Measurements from ENCODE around the gene NSUN7. TPM values are rescaled to one million over a fixed set of nuclear protein-coding genes. Genes with fewer than 3 reads are reported as not detected.

Gene NSUN7
- total RNA-seq, 1 experiment from 2014 or later = 19.6 TPM

GRCh38 chr4:40843696-40844095, 93.9 kb downstream of the NSUN7 start:
- DNase-seq = no peak
- TF ChIP-seq CTCF (IDR thresholded peaks at IDR 0.05; ENCODE audit: insufficient read depth in 1 of 2, low read depth in 1 of 2, low read length in 1 of 2, severe bottlenecking in 1 of 2, unreplicated experiment in 1 of 2) = no peak
- Mint-ChIP-seq H3K36me3 (ENCODE audit: insufficient read depth, unreplicated experiment) (peaks cover 25% of the 10 kb centered on the region), H3K4me1 (ENCODE audit: low read depth, unreplicated experiment) (no peaks in the 10 kb centered on the region), H3K9me3 (ENCODE audit: unreplicated experiment) (no peaks in the 10 kb centered on the region), H3K4me3 (ENCODE audit: unreplicated experiment) (no peak overlapping the region), H3K27ac (ENCODE audit: unreplicated experiment) (no peak overlapping the region), H3K27me3 (ENCODE audit: insufficient read depth, unreplicated experiment) (no peaks in the 10 kb centered on the region)
- CTCF ChIA-PET = interaction anchor here (1.2 kb wide), 1 partner anchor 54 kb away, joined by 4 read pairs; no protein-coding TSS in a partner anchor
- Histone ChIP-seq H3K4me1 (no peaks in the 10 kb centered on the region), H3K36me3 (ENCODE audit: control insufficient read depth, insufficient read depth, low read length) (peaks cover 2% of the 10 kb centered on the region), H3K9me3 (no peaks in the 10 kb centered on the region), H3K27me3 (replicated peaks; ENCODE audit: control insufficient read depth, insufficient read depth, low read length) (no peaks in the 10 kb centered on the region), H3K4me3 (ENCODE audit: low read depth, low read length) (no peak overlapping the region)
- POLR2A ChIA-PET = no interaction called here
- intact Hi-C loops (cut with micrococcal nuclease; ENCODE audit: unreplicated experiment) = loop anchor here (10.0 kb wide), 1 partner anchor 109 kb away; no protein-coding TSS in a partner anchor
- no TSS peak for BruUV-seq (replicated peaks)

- Histone ChIP-seq H3K36me3 (ENCODE audit: control insufficient read depth, insufficient read depth, low read length) (peaks cover 2% of the 10 kb centered on the region; the same call in 1 of the 2 replicates), H3K4me3 (ENCODE audit: low read depth, low read length) (no peak overlapping the region), H3K9me3 (no peaks in the 10 kb centered on the region), H3K4me1 (no peaks in the 10 kb centered on the region), H3K27me3 (replicated peaks; ENCODE audit: control insufficient read depth, insufficient read depth, low read length) (no peaks in the 10 kb centered on the region)
- no TSS peak for BruUV-seq (replicated peaks)
- no peaks in the 10 kb centered on the region for H3K27me3 Mint-ChIP-seq (ENCODE audit: insufficient read depth, unreplicated experiment)
- H3K4me1 Mint-ChIP-seq (ENCODE audit: low read depth, unreplicated experiment) = no peaks in the 10 kb centered on the region
- no peaks in the 10 kb centered on the region for H3K9me3 Mint-ChIP-seq (ENCODE audit: unreplicated experiment)
- no peak overlapping the region for H3K4me3 Mint-ChIP-seq (ENCODE audit: unreplicated experiment)
- no peak overlapping the region for H3K27ac Mint-ChIP-seq (ENCODE audit: unreplicated experiment)
- ChIA-PET POLR2A (no interaction called here), CTCF (interaction anchor here (1.2 kb wide), 1 partner anchor 53 kb away, joined by 4 read pairs; no protein-coding TSS in a partner anchor)
- intact Hi-C loops (cut with micrococcal nuclease; ENCODE audit: unreplicated experiment) = loop anchor here (10.0 kb wide), 1 partner anchor 109 kb away; no protein-coding TSS in a partner anchor
- TF ChIP-seq CTCF (IDR thresholded peaks at IDR 0.05; ENCODE audit: insufficient read depth in 1 of 2, low read depth in 1 of 2, low read length in 1 of 2, severe bottlenecking in 1 of 2, unreplicated experiment in 1 of 2) = no peak
- DNase-seq = no peak
- H3K36me3 Mint-ChIP-seq (ENCODE audit: insufficient read depth, unreplicated experiment) = peaks cover 23% of the 10 kb centered on the region
Measured at GRCh38 chr4:40844261-40844660, 94.5 kb downstream of the NSUN7 start.

GRCh38 chr4:40845154-40845835, 95.5 kb downstream of the NSUN7 start:
- peaks cover 20% of the 10 kb centered on the region for H3K36me3 Mint-ChIP-seq (ENCODE audit: insufficient read depth, unreplicated experiment)
- Histone ChIP-seq H3K36me3 (ENCODE audit: control insufficient read depth, insufficient read depth, low read length) (peaks cover 2% of the 10 kb centered on the region; the same call in 1 of the 2 replicates), H3K27me3 (replicated peaks; ENCODE audit: control insufficient read depth, insufficient read depth, low read length) (no peaks in the 10 kb centered on the region), H3K9me3 (no peaks in the 10 kb centered on the region), H3K4me1 (no peaks in the 10 kb centered on the region), H3K4me3 (ENCODE audit: low read depth, low read length) (no peak overlapping the region)
- DNase-seq = no peak
- POLR2A ChIA-PET = no interaction called here
- no TSS peak for BruUV-seq (replicated peaks)
- no peak for TF ChIP-seq CTCF (IDR thresholded peaks at IDR 0.05; ENCODE audit: insufficient read depth in 1 of 2, low read depth in 1 of 2, low read length in 1 of 2, severe bottlenecking in 1 of 2, unreplicated experiment in 1 of 2)
- CTCF ChIA-PET = no interaction called here
- no peaks in the 10 kb centered on the region for H3K4me1 Mint-ChIP-seq (ENCODE audit: low read depth, unreplicated experiment)
- no peaks in the 10 kb centered on the region for H3K9me3 Mint-ChIP-seq (ENCODE audit: unreplicated experiment)
- intact Hi-C loops (cut with micrococcal nuclease; ENCODE audit: unreplicated experiment) = loop anchor here (10.0 kb wide), 1 partner anchor 110 kb away; no protein-coding TSS in a partner anchor
- no peaks in the 10 kb centered on the region for H3K27me3 Mint-ChIP-seq (ENCODE audit: insufficient read depth, unreplicated experiment)
- no peak overlapping the region for H3K4me3 Mint-ChIP-seq (ENCODE audit: unreplicated experiment)
- H3K27ac Mint-ChIP-seq (ENCODE audit: unreplicated experiment) = no peak overlapping the region

Data from Caco-2 (cell line).